Measurements from ENCODE around the gene NCKAP5L. TPM values are rescaled to one million over a fixed set of nuclear protein-coding genes. Genes with fewer than 3 reads are reported as not detected.

Gene NCKAP5L
- total and polyA plus RNA-seq, 2 experiments from 2014 or later, result 10.2 to 37.0 TPM

DNA sequence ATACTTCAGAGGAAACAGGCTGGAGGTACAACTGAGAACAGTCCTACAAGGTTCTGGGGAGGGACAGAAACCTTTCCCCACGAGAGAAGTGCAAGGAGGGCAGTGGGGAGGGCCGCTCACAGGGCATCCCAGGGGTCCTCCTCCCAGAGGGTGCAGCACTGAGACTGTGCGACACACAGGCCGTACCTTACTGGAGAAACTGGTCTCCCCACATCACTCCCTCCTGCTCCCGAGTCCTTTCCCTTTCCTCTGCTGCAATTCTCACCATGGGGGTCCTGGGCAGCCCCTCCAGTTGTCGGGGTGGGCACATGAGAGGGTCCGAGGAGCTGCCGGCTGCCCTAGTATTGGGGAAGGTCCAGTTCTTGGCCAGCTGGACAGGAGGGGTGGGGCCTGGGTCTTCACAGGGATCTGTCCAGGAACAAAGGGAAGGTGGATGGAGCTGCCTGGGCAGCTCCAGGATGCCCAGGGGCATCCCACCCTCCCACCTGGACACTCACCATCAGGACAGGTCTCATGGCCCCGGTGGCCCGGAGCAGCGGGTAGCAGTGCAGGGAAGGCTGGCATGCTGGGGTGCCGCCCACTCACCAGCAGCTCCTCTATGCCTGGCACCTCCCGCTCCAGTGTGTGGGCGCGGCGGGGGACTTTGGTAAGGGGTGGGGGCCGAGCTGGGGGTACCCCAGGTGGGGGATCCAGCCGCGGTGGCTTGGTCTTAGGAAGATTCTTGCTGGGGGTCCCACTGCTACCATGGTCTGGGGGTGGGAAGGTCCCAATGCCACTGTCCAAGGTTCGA lies 35.8 kb downstream of the NCKAP5L start:
- Histone ChIP-seq H3K27me3 (ENCODE audit: insufficient read depth) (no peaks in the 10 kb centered on the region), H3K4me2 (no peak overlapping the region), H2AFZ (no peak overlapping the region), H4K20me1 (replicated peaks; ENCODE audit: insufficient read depth) (no peaks in the 10 kb centered on the region), H3F3A (replicated peaks; ENCODE audit: low read depth) (no peaks in the 10 kb centered on the region), H3K4me1 (ENCODE audit: insufficient read depth) (peaks cover 9% of the 10 kb centered on the region; the same call in 1 of the 2 replicates), H3K9me2 (ENCODE audit: insufficient read depth) (0 out of 2 replicates have a peak, but pooled peaks cover 4% of the 10 kb centered on the region), H3K36me3 (ENCODE audit: insufficient read depth) (no peaks in the 10 kb centered on the region), H3K27ac (ENCODE audit: low read depth) (no peak overlapping the region; the same call in 1 of the 2 replicates), H3K4me3 (no peak overlapping the region), H3K79me2 (replicated peaks; ENCODE audit: insufficient read depth) (no peaks in the 10 kb centered on the region)
- peaks cover 12% of the 10 kb centered on the region for H3K27me3 Mint-ChIP-seq (ENCODE audit: insufficient read depth, low read depth, poor library complexity)
- peaks cover 19% of the 10 kb centered on the region for H3K4me1 Mint-ChIP-seq
- H3K27ac Mint-ChIP-seq, result no peak overlapping the region
- ATAC-seq, result no peak
- peaks cover 9% of the 10 kb centered on the region; the same call in 1 of the 3 replicates for H3K36me3 Mint-ChIP-seq (ENCODE audit: low read depth)
- no peak overlapping the region for H3K4me3 Mint-ChIP-seq
- peaks cover 7% of the 10 kb centered on the region for H3K9me3 Mint-ChIP-seq
- TF ChIP-seq NANOG (IDR thresholded peaks at IDR 0.05; ENCODE audit: borderline replicate concordance) (no peak), JUNB (IDR thresholded peaks at IDR 0.05; ENCODE audit: unreplicated experiment) (no peak), CREB1 (CRISPR knock-in tag; IDR thresholded peaks at IDR 0.05; ENCODE audit: low read depth) (no peak), EZH2phosphoT487 (IDR thresholded peaks at IDR 0.05; ENCODE audit: unreplicated experiment) (no peak), STAT1 (IDR thresholded peaks at IDR 0.05; ENCODE audit: unreplicated experiment) (no peak), ZNF114 (CRISPR knock-in tag; IDR thresholded peaks at IDR 0.05) (no peak), EZH2 (IDR thresholded peaks at IDR 0.05; ENCODE audit: low read depth, unreplicated experiment) (no peak), POLR2AphosphoS5 (IDR thresholded peaks at IDR 0.05; ENCODE audit: low read depth) (no peak), ZNF331 (CRISPR knock-in tag; IDR thresholded peaks at IDR 0.05; ENCODE audit: low read depth) (no peak)
- TF ChIP-seq, protein P1, sequence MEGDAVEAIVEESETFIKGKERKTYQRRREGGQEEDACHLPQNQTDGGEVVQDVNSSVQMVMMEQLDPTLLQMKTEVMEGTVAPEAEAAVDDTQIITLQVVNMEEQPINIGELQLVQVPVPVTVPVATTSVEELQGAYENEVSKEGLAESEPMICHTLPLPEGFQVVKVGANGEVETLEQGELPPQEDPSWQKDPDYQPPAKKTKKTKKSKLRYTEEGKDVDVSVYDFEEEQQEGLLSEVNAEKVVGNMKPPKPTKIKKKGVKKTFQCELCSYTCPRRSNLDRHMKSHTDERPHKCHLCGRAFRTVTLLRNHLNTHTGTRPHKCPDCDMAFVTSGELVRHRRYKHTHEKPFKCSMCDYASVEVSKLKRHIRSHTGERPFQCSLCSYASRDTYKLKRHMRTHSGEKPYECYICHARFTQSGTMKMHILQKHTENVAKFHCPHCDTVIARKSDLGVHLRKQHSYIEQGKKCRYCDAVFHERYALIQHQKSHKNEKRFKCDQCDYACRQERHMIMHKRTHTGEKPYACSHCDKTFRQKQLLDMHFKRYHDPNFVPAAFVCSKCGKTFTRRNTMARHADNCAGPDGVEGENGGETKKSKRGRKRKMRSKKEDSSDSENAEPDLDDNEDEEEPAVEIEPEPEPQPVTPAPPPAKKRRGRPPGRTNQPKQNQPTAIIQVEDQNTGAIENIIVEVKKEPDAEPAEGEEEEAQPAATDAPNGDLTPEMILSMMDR (conservative IDR thresholded peaks at IDR 0.05; ENCODE audit: low read depth in 2 of 2), result no peak
- TF ChIP-seq, protein P2, sequence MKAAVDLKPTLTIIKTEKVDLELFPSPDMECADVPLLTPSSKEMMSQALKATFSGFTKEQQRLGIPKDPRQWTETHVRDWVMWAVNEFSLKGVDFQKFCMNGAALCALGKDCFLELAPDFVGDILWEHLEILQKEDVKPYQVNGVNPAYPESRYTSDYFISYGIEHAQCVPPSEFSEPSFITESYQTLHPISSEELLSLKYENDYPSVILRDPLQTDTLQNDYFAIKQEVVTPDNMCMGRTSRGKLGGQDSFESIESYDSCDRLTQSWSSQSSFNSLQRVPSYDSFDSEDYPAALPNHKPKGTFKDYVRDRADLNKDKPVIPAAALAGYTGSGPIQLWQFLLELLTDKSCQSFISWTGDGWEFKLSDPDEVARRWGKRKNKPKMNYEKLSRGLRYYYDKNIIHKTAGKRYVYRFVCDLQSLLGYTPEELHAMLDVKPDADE (IDR thresholded peaks at IDR 0.05), result no peak
- TF ChIP-seq, protein P3, sequence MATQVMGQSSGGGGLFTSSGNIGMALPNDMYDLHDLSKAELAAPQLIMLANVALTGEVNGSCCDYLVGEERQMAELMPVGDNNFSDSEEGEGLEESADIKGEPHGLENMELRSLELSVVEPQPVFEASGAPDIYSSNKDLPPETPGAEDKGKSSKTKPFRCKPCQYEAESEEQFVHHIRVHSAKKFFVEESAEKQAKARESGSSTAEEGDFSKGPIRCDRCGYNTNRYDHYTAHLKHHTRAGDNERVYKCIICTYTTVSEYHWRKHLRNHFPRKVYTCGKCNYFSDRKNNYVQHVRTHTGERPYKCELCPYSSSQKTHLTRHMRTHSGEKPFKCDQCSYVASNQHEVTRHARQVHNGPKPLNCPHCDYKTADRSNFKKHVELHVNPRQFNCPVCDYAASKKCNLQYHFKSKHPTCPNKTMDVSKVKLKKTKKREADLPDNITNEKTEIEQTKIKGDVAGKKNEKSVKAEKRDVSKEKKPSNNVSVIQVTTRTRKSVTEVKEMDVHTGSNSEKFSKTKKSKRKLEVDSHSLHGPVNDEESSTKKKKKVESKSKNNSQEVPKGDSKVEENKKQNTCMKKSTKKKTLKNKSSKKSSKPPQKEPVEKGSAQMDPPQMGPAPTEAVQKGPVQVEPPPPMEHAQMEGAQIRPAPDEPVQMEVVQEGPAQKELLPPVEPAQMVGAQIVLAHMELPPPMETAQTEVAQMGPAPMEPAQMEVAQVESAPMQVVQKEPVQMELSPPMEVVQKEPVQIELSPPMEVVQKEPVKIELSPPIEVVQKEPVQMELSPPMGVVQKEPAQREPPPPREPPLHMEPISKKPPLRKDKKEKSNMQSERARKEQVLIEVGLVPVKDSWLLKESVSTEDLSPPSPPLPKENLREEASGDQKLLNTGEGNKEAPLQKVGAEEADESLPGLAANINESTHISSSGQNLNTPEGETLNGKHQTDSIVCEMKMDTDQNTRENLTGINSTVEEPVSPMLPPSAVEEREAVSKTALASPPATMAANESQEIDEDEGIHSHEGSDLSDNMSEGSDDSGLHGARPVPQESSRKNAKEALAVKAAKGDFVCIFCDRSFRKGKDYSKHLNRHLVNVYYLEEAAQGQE (IDR thresholded peaks at IDR 0.05; ENCODE audit: unreplicated experiment), result no peak
- TF ChIP-seq, protein P4, sequence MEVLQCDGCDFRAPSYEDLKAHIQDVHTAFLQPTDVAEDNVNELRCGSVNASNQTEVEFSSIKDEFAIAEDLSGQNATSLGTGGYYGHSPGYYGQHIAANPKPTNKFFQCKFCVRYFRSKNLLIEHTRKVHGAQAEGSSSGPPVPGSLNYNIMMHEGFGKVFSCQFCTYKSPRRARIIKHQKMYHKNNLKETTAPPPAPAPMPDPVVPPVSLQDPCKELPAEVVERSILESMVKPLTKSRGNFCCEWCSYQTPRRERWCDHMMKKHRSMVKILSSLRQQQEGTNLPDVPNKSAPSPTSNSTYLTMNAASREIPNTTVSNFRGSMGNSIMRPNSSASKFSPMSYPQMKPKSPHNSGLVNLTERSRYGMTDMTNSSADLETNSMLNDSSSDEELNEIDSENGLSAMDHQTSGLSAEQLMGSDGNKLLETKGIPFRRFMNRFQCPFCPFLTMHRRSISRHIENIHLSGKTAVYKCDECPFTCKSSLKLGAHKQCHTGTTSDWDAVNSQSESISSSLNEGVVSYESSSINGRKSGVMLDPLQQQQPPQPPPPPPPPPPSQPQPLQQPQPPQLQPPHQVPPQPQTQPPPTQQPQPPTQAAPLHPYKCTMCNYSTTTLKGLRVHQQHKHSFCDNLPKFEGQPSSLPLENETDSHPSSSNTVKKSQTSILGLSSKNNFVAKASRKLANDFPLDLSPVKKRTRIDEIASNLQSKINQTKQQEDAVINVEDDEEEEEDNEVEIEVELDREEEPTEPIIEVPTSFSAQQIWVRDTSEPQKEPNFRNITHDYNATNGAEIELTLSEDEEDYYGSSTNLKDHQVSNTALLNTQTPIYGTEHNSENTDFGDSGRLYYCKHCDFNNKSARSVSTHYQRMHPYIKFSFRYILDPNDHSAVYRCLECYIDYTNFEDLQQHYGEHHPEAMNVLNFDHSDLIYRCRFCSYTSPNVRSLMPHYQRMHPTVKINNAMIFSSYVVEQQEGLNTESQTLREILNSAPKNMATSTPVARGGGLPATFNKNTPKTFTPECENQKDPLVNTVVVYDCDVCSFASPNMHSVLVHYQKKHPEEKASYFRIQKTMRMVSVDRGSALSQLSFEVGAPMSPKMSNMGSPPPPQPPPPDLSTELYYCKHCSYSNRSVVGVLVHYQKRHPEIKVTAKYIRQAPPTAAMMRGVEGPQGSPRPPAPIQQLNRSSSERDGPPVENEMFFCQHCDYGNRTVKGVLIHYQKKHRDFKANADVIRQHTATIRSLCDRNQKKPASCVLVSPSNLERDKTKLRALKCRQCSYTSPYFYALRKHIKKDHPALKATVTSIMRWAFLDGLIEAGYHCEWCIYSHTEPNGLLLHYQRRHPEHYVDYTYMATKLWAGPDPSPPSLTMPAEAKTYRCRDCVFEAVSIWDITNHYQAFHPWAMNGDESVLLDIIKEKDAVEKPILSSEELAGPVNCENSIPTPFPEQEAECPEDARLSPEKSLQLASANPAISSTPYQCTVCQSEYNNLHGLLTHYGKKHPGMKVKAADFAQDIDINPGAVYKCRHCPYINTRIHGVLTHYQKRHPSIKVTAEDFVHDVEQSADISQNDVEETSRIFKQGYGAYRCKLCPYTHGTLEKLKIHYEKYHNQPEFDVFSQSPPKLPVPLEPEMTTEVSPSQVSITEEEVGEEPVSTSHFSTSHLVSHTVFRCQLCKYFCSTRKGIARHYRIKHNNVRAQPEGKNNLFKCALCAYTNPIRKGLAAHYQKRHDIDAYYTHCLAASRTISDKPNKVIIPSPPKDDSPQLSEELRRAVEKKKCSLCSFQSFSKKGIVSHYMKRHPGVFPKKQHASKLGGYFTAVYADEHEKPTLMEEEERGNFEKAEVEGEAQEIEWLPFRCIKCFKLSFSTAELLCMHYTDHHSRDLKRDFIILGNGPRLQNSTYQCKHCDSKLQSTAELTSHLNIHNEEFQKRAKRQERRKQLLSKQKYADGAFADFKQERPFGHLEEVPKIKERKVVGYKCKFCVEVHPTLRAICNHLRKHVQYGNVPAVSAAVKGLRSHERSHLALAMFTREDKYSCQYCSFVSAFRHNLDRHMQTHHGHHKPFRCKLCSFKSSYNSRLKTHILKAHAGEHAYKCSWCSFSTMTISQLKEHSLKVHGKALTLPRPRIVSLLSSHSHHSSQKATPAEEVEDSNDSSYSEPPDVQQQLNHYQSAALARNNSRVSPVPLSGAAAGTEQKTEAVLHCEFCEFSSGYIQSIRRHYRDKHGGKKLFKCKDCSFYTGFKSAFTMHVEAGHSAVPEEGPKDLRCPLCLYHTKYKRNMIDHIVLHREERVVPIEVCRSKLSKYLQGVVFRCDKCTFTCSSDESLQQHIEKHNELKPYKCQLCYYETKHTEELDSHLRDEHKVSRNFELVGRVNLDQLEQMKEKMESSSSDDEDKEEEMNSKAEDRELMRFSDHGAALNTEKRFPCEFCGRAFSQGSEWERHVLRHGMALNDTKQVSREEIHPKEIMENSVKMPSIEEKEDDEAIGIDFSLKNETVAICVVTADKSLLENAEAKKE (CRISPR knock-in tag; IDR thresholded peaks at IDR 0.05), result no peak
- DNase-seq (ENCODE audit: low spot score), result no peak

All from GM23338 (cell line).